Colonic mucosa (tissue), 4 donors: ENCODE data around the gene STYXL1. TPM values are rescaled to one million over a fixed set of nuclear protein-coding genes. Genes with fewer than 3 reads are reported as not detected.

Experiments used
- DNase-seq: peaks from one replicate; pipeline ENCODE4 v3.0.0-alpha.2; 2020
- H3K27ac ChIP-seq: fragments of 200-600 bp; one replicate; pipeline ENCODE4 v1.8.0; 2021
- H3K27me3 ChIP-seq: fragments of 200-600 bp; one replicate; pipeline ENCODE4 v1.8.0; 2021
- H3K36me3 ChIP-seq: fragments of 200-600 bp; one replicate; pipeline ENCODE4 v1.8.0; 2021
- H3K4me1 ChIP-seq: fragments of 200-600 bp; one replicate; pipeline ENCODE4 v1.8.0; 2021; ENCODE audit warnings: mild to moderate bottlenecking
- H3K4me3 ChIP-seq: fragments of 200-600 bp; one replicate; pipeline ENCODE4 v1.8.0; 2021
- H3K9ac ChIP-seq, 2 donors: one replicate each; pipeline ENCODE4 v1.7.0; 2013; ENCODE audit warnings: control low read depth in 2 of 2, low read depth in 2 of 2, low read length in 2 of 2
- H3K9me3 ChIP-seq: fragments of 200-600 bp; one replicate; pipeline ENCODE4 v1.8.0; 2021
- intact Hi-C: fragments of 100-400 bp; cut with DNase I; formaldehyde crosslinking; loops from one replicate; pipeline ENCODE4 v1.14.1; 2022
- total RNA-seq, 2 donors: library from RNA; stranded (reverse); fragmentation: NEBNext Ultra II Directional in 1 of 2; extraction: Animal tissue kit (Norgen Biotek cat#: 25700) in 1 of 2; gene quantifications; one replicate each; pipeline ENCODE4 v1.2.1, GENCODE V29; 2021
- TF ChIP-seq, protein P1 (sequence below): fragments of 200-600 bp; IDR thresholded peaks from one replicate; pipeline ENCODE4 v1.8.0; 2022; ENCODE audit warnings: antibody characterized with exemption, mild to moderate bottlenecking
- donor health status: healthy.
- donor health status: DM: no; HTN: no; CAD: no.
- donor health status: DM: no; HTN: no; CAD: no.

The STYXL1 gene
- total RNA-seq, 2 donors from 2014 or later: 32.4 to 36.7 TPM

DNA sequence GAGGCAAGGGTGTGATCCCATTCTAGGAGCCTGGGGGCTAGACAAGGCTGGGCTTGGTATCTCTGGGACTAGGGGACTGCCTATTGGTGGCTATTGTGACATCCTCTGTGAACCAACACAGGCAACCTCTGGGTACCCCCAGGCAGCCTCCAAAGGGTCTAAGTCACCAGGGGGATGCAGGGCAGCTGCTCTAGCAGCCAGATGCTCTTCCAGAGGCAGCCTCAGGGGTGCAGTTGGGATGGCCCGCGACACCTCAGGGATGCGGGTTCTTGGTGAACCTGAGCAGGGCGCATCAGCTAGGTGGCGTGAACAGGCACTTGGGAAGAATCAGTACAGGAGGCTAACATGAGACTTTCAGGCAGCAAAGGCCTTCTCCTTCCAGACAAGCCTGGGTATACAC lies 51.8 kb downstream of the STYXL1 start:
- no peak overlapping the region for H3K27ac ChIP-seq
- no peak for DNase-seq
- intact Hi-C loops: no loop called here

DNA sequence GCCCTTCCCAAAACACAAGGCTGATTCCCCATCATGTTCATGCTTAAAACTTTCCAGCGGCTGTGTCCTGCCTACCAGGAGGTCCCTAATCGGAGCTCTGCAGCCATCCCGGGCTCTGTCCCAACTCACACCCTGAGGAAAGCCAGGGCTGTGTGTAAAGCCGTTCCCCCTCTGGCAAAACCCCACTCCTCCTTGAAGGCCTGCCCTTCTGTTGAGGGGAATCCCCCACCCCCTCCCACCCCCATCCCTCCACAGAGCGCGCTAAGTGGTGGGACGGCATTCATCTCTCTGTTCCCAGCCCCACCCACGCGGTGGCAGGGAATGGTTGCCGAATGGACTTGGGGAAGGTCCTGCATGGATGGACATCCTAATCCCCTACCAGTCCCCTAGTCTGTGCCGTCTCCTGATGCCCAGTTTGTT lies 52.7 kb downstream of the STYXL1 start:
- Histone ChIP-seq H3K27ac (peak overlapping the region; percentile 78), H3K9me3 (no peaks in the 10 kb centered on the region), H3K4me3 (peak overlapping the region; percentile 84), H3K9ac (peak overlapping the region; percentile 79 to 81), H3K4me1 (no peaks in the 10 kb centered on the region), H3K36me3 (no peaks in the 10 kb centered on the region), H3K27me3 (no peaks in the 10 kb centered on the region)
- intact Hi-C loops: no loop called here
- no peak for DNase-seq
- TF ChIP-seq, protein P1, sequence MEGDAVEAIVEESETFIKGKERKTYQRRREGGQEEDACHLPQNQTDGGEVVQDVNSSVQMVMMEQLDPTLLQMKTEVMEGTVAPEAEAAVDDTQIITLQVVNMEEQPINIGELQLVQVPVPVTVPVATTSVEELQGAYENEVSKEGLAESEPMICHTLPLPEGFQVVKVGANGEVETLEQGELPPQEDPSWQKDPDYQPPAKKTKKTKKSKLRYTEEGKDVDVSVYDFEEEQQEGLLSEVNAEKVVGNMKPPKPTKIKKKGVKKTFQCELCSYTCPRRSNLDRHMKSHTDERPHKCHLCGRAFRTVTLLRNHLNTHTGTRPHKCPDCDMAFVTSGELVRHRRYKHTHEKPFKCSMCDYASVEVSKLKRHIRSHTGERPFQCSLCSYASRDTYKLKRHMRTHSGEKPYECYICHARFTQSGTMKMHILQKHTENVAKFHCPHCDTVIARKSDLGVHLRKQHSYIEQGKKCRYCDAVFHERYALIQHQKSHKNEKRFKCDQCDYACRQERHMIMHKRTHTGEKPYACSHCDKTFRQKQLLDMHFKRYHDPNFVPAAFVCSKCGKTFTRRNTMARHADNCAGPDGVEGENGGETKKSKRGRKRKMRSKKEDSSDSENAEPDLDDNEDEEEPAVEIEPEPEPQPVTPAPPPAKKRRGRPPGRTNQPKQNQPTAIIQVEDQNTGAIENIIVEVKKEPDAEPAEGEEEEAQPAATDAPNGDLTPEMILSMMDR: no peak

More for the DNA sequence above, 51.8 kb downstream of the STYXL1 start:
- no peaks in the 10 kb centered on the region for H3K27me3 ChIP-seq
- no peaks in the 10 kb centered on the region for H3K4me1 ChIP-seq
- no peak overlapping the region for H3K4me3 ChIP-seq
- no peaks in the 10 kb centered on the region for H3K36me3 ChIP-seq
- no peaks in the 10 kb centered on the region for H3K9me3 ChIP-seq
- no peak overlapping the region for H3K9ac ChIP-seq
- TF ChIP-seq, protein P1: no peak

DNA sequence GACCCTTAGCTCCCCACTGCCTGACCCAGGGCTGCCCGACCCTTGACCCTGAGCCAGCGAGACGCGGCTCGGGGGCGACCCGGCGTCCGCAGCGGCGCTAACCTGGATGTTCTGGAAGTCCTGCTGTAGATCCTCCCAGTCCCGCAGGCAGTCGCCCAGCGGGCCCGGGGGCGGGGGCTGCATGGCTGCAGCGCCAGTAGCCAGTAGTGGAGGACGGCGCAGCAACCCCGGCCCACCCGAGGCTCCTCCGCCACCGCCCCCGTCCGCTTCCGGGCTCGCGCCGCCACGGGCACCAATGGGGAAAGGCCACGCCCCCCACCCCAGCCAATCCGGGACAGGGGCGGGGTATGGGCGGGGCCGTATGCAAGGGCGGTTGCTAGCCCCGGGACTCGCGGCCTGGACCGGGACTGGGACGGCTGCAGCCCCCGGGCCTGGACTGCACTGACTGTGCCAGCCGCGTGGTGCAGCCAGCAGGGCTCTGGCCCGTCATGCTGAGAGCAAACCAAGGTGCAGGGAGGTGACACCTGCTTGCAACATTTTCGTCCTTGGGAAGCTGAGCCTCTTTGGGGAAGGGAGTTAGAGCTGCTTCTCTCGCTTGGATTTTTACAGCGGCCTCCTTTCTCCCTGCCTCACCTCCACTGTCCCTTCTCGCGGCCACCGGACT lies 53.3 kb downstream of the STYXL1 start, which contains the start of gene TMEM120A:
Gene TMEM120A, minus strand, starts transcription at position 208 of the 664 bp plus-strand sequence. Its CDS starts 25 bp downstream, at position 183.
- Histone ChIP-seq H3K9me3 (no peaks in the 10 kb centered on the region), H3K27me3 (no peaks in the 10 kb centered on the region), H3K4me3 (peak within 1 kb of the TSS; percentile 84), H3K4me1 (no peaks in the 10 kb centered on the region), H3K27ac (peak within 1 kb of the TSS; percentile 78), H3K9ac (peak within 1 kb of the TSS; percentile 80 to 84), H3K36me3 (no peaks in the 10 kb centered on the region)
- TF ChIP-seq, protein P1: peak; percentile 16
- peak; percentile 97 for DNase-seq
- intact Hi-C loops: no loop called here

DNA sequence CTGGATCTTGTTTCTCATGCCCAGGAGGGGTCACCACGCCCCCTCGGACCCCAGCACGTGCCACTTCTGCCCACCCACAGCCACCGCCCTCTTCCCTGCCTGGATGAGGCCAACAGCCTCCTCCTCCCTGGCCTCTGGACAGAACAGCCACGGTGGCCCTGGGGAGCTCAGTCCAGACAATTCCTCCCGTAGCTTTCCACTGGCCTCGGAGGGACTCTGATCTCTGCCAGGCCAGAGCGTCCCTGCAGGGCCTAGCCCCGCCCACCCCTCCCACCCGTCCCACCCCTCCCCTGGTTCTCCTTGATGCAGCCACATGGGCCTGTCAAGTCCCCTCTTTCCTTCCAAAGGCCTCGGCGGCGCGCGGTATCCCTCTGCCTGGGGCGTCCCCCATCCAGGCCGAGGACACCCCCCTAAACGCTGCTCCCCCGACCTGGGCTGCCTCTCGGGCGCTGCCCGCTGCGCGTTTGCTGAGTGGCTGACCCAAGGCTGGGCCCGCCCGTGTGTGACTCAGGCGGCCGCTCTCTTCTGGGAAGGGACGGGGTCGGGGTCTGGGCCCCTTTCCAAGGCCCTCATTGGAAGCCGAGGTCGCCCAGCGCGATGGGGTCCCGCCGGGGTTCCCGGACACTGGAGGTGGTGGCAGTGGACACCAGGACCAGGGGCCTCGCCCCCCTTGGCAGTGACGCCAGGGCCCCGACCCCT lies 54.0 kb downstream of the STYXL1 start:
- Histone ChIP-seq H3K4me3 (peak overlapping the region; percentile 84), H3K27ac (peak overlapping the region; percentile 78), H3K36me3 (no peaks in the 10 kb centered on the region), H3K9me3 (no peaks in the 10 kb centered on the region), H3K27me3 (no peaks in the 10 kb centered on the region), H3K4me1 (no peaks in the 10 kb centered on the region), H3K9ac (peak overlapping the region; percentile 80 to 84)
- TF ChIP-seq, protein P1: no peak
- peak; percentile 65 for DNase-seq
- intact Hi-C loops: no loop called here

DNA sequence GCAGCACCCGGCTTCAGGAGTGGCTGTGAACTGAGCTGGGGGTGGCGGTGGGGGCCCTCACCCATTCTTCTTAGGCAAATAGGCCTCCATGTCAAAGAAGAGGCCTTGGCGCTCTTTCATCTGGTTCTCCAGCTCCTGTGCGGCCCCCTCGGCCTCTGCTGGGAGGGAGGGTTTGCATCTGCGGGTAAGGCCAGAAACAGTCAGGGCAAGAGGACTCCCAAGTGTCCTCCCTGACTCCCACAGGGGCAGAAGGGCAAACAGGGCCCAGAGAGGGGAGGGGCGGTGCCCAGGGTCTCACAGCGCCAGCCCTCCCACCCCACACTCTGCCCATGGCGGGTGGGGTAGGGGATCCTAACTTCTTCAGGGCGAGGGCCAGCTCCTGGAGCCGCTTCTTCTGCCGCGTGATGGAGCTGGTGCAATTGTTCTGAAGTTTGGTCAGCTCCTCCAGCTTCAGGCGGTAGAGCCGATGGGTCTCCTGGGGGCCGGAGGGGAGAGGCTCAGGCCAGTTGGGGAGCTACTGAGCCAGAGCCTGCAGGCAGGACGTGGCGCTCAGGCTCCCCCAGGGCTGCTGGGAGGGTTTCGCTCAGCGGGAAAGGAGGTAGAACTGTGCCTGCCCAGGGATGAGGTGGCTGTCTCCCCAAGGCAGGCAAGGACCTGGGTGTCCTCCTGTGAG lies 55.6 kb downstream of the STYXL1 start:
- intact Hi-C loops: no loop called here

More for the DNA sequence above, 55.6 kb downstream of the STYXL1 start:
- H3K27ac ChIP-seq: no peak overlapping the region
- no peak for DNase-seq
- no peaks in the 10 kb centered on the region for H3K9me3 ChIP-seq
- H3K9ac ChIP-seq: no peak overlapping the region
- H3K27me3 ChIP-seq: no peaks in the 10 kb centered on the region
- H3K4me1 ChIP-seq: no peaks in the 10 kb centered on the region
- no peaks in the 10 kb centered on the region for H3K36me3 ChIP-seq
- TF ChIP-seq, protein P1: no peak
- H3K4me3 ChIP-seq: no peak overlapping the region
